ENCODE data around the gene EMD. TPM values are rescaled to one million over a fixed set of nuclear protein-coding genes. Genes with fewer than 3 reads are reported as not detected.
A peak's percentile ranks its signal among the peaks of the same experiment; 100 is the strongest.

The EMD gene
- total and polyA plus RNA-seq, 2 of the 13 experiments (the other 11 are each of a cell fraction or from before 2014, with no cell fraction given) = 14.5 to 14.9 TPM

DNA sequence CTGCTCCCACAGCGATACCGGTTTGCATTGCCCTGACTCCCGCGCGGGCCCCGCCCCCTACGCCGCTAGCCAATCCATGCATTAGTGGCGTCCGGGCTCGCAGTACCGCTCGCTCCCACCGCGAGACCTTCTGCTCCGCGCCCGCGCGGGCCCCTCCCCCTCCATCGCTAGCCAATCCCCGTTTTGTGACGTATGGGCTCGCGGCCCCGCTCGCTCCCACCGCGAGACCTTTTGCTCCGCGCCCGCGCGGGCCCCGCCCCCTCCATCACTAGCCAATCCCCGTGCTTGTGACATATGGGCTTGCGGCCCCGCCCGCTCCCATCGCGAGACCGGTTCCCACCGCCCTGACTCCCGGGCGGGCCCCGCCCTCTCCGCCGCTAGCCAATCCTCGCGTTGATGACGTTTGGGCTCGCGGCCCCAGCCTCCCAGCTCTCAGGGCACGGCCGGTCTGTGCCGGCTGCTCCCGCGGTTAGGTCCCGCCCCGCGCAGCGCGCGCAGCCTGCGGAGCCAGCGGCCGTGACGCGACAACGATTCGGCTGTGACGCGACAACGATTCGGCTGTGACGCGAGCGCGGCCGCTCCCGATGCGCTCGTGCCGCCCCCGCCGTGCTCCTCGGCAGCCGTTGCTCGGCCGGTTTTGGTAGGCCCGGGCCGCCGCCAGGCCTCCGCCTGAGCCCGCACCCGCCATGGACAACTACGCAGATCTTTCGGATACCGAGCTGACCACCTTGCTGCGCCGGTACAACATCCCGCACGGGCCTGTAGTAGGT lies at the start of gene EMD (continued):
- TF ChIP-seq, protein P1, sequence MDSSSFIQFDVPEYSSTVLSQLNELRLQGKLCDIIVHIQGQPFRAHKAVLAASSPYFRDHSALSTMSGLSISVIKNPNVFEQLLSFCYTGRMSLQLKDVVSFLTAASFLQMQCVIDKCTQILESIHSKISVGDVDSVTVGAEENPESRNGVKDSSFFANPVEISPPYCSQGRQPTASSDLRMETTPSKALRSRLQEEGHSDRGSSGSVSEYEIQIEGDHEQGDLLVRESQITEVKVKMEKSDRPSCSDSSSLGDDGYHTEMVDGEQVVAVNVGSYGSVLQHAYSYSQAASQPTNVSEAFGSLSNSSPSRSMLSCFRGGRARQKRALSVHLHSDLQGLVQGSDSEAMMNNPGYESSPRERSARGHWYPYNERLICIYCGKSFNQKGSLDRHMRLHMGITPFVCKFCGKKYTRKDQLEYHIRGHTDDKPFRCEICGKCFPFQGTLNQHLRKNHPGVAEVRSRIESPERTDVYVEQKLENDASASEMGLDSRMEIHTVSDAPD (CRISPR knock-in tag; IDR thresholded peaks at IDR 0.05) = no peak
- TF ChIP-seq, protein P2, sequence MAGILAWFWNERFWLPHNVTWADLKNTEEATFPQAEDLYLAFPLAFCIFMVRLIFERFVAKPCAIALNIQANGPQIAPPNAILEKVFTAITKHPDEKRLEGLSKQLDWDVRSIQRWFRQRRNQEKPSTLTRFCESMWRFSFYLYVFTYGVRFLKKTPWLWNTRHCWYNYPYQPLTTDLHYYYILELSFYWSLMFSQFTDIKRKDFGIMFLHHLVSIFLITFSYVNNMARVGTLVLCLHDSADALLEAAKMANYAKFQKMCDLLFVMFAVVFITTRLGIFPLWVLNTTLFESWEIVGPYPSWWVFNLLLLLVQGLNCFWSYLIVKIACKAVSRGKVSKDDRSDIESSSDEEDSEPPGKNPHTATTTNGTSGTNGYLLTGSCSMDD (CRISPR knock-in tag; IDR thresholded peaks at IDR 0.05) = no peak
- TF ChIP-seq KMT2A (CRISPR knock-in tag; IDR thresholded peaks at IDR 0.05) = no peak
- no peak for TF ChIP-seq ARHGAP35 (CRISPR knock-in tag; IDR thresholded peaks at IDR 0.05; ENCODE audit: borderline replicate concordance)
- TF ChIP-seq BCL6 (CRISPR knock-in tag; IDR thresholded peaks at IDR 0.05) = no peak
- TF ChIP-seq, protein P3, sequence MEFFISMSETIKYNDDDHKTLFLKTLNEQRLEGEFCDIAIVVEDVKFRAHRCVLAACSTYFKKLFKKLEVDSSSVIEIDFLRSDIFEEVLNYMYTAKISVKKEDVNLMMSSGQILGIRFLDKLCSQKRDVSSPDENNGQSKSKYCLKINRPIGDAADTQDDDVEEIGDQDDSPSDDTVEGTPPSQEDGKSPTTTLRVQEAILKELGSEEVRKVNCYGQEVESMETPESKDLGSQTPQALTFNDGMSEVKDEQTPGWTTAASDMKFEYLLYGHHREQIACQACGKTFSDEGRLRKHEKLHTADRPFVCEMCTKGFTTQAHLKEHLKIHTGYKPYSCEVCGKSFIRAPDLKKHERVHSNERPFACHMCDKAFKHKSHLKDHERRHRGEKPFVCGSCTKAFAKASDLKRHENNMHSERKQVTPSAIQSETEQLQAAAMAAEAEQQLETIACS (CRISPR knock-in tag; IDR thresholded peaks at IDR 0.05) = no peak
- no peak for TF ChIP-seq ZZZ3 (CRISPR knock-in tag; IDR thresholded peaks at IDR 0.05; ENCODE audit: borderline replicate concordance)
- no peak; the same call in 1 of the 2 replicates for TF ChIP-seq ZNF607 (CRISPR knock-in tag; IDR thresholded peaks at IDR 0.05; ENCODE audit: borderline replicate concordance)
- TF ChIP-seq ZNF326 (CRISPR knock-in tag; IDR thresholded peaks at IDR 0.05; ENCODE audit: borderline replicate concordance) = no peak
- TF ChIP-seq, protein P4, sequence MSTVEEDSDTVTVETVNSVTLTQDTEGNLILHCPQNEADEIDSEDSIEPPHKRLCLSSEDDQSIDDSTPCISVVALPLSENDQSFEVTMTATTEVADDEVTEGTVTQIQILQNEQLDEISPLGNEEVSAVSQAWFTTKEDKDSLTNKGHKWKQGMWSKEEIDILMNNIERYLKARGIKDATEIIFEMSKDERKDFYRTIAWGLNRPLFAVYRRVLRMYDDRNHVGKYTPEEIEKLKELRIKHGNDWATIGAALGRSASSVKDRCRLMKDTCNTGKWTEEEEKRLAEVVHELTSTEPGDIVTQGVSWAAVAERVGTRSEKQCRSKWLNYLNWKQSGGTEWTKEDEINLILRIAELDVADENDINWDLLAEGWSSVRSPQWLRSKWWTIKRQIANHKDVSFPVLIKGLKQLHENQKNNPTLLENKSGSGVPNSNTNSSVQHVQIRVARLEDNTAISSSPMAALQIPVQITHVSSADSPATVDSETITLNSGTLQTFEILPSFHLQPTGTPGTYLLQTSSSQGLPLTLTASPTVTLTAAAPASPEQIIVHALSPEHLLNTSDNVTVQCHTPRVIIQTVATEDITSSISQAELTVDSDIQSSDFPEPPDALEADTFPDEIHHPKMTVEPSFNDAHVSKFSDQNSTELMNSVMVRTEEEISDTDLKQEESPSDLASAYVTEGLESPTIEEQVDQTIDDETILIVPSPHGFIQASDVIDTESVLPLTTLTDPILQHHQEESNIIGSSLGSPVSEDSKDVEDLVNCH (CRISPR knock-in tag; IDR thresholded peaks at IDR 0.05) = no peak
- peak; percentile 32; the same call in 1 of the 2 replicates for TF ChIP-seq NFKB2 (CRISPR knock-in tag; IDR thresholded peaks at IDR 0.05; ENCODE audit: borderline replicate concordance)
- no peak for TF ChIP-seq ZNF101 (CRISPR knock-in tag; IDR thresholded peaks at IDR 0.05; ENCODE audit: borderline replicate concordance, low read depth)
- TF ChIP-seq SUZ12 (IDR thresholded peaks at IDR 0.05; ENCODE audit: low read depth, low read length) = no peak
- TF ChIP-seq, protein P5, sequence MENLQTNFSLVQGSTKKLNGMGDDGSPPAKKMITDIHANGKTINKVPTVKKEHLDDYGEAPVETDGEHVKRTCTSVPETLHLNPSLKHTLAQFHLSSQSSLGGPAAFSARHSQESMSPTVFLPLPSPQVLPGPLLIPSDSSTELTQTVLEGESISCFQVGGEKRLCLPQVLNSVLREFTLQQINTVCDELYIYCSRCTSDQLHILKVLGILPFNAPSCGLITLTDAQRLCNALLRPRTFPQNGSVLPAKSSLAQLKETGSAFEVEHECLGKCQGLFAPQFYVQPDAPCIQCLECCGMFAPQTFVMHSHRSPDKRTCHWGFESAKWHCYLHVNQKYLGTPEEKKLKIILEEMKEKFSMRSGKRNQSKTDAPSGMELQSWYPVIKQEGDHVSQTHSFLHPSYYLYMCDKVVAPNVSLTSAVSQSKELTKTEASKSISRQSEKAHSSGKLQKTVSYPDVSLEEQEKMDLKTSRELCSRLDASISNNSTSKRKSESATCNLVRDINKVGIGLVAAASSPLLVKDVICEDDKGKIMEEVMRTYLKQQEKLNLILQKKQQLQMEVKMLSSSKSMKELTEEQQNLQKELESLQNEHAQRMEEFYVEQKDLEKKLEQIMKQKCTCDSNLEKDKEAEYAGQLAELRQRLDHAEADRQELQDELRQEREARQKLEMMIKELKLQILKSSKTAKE (CRISPR knock-in tag; IDR thresholded peaks at IDR 0.05; ENCODE audit: borderline replicate concordance) = no peak
- no peak for TF ChIP-seq ZNF598 (CRISPR knock-in tag; IDR thresholded peaks at IDR 0.05; ENCODE audit: borderline replicate concordance)
- TF ChIP-seq, protein P6, sequence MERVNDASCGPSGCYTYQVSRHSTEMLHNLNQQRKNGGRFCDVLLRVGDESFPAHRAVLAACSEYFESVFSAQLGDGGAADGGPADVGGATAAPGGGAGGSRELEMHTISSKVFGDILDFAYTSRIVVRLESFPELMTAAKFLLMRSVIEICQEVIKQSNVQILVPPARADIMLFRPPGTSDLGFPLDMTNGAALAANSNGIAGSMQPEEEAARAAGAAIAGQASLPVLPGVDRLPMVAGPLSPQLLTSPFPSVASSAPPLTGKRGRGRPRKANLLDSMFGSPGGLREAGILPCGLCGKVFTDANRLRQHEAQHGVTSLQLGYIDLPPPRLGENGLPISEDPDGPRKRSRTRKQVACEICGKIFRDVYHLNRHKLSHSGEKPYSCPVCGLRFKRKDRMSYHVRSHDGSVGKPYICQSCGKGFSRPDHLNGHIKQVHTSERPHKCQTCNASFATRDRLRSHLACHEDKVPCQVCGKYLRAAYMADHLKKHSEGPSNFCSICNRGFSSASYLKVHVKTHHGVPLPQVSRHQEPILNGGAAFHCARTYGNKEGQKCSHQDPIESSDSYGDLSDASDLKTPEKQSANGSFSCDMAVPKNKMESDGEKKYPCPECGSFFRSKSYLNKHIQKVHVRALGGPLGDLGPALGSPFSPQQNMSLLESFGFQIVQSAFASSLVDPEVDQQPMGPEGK (CRISPR knock-in tag; IDR thresholded peaks at IDR 0.05) = no peak
- TF ChIP-seq PCBP2 (optimal IDR thresholded peaks at IDR 0.05; ENCODE audit: low read depth, low read length, poor library complexity, severe bottlenecking) = no peak
- no peak for TF ChIP-seq MED1 (CRISPR knock-in tag; IDR thresholded peaks at IDR 0.05)
